ENCODE results near the gene NMRK1.

The NMRK1 gene

DNA sequence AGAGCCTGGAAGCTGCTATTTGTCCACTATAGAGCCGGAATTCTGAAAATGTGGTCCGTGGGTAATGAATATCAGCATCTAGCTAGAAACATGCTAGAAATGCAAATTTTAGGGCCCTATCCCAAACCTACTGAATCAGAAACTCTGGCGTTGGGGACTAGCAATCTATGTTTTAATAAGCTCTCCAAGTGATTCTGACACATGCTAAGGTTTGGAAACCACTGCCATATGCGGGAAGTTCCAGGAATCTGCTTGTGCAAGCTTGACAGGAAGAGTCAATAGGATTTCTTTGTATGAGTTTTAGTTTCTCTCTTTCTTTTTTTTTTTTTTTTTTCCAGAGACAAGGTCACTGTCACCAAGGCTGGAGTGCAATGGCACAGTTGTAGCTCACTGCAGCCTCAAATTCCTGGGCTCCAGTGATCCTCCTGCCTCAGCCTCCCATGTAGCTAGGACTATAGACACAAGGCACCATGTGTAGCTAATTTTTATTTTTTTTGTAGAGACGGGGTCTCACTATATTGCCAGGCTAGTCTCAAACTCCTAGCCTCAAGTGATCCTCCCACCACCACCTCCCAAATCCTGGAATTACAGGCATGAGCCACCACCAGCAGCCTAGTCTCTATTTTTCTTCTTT lies 33.5 kb downstream of the NMRK1 start:
- DNase-seq = no peak

DNA sequence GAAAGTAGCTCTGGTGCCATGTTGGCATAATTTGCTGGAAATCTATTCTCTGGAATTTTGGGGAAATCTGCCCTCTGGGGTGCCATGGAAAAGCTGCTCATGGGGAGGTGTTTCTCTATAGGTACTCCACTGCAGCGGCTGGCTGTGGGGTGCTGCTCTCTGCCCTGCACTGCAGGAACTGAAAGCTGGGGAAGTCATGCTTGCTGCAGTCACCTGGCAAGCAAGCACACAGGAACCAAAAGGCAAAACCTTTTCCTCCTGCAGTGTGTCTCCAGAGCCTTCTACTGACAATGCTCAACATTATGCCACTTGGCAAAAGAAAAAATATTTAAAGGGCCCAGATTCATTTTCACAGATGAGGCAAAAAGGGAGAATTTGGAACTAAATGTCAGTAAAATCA lies 34.1 kb downstream of the NMRK1 start:
- no peak for DNase-seq

- no peak for DNase-seq
Measured at GRCh38 chr9:75051285-75051684, 36.7 kb downstream of the NMRK1 start.

- no peak for DNase-seq
Measured at GRCh38 chr9:75047506-75047905, 40.4 kb downstream of the NMRK1 start.

- DNase-seq = peak; percentile 55 to 77
Measured at GRCh38 chr9:75046725-75047345, 41.1 kb downstream of the NMRK1 start.

GRCh38 chr9:75041041-75041440 lies 46.9 kb downstream of the NMRK1 start:
- DNase-seq = no peak

DNA sequence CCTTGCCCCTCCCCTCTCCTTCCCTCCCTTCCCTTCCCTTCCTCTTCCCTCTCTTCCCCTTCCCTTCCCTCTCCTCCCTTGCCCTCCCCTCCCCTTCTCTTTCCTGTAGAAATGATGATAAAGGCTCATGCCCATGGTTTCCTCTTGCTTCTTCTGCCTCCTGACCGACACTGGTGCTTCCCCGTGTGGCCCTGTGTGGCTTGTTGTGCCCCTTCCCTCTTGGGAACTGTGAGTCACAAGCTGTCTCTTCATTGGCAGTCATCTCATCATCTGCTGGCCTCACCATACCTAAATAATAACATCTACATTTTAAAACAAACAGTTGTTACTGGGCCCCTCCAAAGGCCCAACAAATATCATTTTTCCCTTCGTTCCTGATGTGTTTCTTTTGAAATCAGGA lies 48.2 kb downstream of the NMRK1 start:
- no peak for DNase-seq

GRCh38 chr9:75039009-75039408 lies 48.9 kb downstream of the NMRK1 start:
- no peak for DNase-seq

- no peak for DNase-seq
Measured at GRCh38 chr9:75036793-75037192, 51.2 kb downstream of the NMRK1 start.

GRCh38 chr9:75033791-75034473 lies 54.0 kb downstream of the NMRK1 start:
- DNase-seq = no peak

GRCh38 chr9:75027187-75028107 lies 60.5 kb downstream of the NMRK1 start:
- peak; percentile 23 to 44 for DNase-seq

GRCh38 chr9:75023846-75024245 lies 64.1 kb downstream of the NMRK1 start:
- DNase-seq = no peak

DNA sequence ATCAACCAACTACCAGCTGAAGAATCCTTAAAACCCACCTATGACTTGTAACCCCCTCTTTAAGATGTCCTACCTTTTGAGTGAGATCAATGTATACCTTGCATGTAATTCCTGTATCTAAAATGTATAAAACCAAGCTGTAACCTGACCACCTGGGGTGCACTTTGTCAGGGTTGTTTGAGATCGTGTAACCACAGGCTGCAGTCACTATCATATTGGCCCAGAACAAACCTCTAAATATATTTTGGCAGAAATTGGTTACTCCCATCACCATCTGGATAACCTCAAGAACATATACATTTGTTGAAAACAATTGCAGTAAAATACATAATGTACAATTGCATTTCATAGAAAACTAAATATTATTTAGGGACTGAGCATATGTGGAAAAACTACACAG lies 68.3 kb downstream of the NMRK1 start:
- DNase-seq = no peak

DNA sequence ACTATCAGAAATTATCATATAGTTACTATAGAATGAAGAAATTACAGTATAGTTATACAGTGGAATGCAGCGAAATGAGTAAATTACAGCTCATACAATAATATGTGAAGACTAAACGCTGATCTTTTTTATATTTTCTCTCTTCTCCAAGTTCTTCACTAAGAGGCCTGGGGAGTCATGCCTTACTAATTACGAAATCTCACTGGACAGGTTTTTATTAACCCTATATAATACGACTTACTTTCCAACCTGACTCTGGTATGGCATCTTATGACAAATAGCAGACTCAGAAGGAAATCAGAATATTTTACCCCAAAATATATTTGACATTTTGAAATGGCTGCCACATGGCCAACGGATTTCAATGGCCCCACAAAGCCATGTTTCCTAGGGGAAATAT lies 68.9 kb downstream of the NMRK1 start:
- no peak for DNase-seq

- DNase-seq = no peak
Measured at GRCh38 chr9:75017378-75017777, 70.6 kb downstream of the NMRK1 start.

DNA sequence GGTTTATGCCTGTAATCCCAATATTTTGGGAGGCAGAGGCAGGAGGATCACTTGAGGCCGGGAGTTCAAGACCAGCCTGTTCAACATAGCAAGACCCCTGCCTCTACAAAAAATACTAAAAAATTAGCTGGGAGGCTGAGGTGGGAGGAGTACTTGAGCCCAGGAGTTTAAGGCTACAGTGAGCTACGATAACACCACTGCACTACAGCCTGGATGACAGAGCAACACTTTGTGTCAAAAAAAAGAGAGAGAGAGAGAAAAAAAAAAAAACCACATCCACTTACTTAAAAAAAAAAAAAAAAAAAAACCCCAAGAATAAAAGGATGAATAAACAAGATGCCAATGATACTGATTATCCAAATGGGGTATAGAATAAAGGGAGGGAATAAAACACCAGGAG lies 74.2 kb downstream of the NMRK1 start:
- no peak for DNase-seq

All from NCI-H524 (cell line).